HG03066 (cell line): ENCODE results near the gene GLI3.

ENCODE experiments used
- ATAC-seq: cut with Tn5 transposase; IDR thresholded peaks from one replicate; pipeline ENCODE4 v1.9.1; 2021; ENCODE audit warnings: low read depth; ENCODE audit not compliant: unreplicated experiment

GLI3 gene

DNA sequence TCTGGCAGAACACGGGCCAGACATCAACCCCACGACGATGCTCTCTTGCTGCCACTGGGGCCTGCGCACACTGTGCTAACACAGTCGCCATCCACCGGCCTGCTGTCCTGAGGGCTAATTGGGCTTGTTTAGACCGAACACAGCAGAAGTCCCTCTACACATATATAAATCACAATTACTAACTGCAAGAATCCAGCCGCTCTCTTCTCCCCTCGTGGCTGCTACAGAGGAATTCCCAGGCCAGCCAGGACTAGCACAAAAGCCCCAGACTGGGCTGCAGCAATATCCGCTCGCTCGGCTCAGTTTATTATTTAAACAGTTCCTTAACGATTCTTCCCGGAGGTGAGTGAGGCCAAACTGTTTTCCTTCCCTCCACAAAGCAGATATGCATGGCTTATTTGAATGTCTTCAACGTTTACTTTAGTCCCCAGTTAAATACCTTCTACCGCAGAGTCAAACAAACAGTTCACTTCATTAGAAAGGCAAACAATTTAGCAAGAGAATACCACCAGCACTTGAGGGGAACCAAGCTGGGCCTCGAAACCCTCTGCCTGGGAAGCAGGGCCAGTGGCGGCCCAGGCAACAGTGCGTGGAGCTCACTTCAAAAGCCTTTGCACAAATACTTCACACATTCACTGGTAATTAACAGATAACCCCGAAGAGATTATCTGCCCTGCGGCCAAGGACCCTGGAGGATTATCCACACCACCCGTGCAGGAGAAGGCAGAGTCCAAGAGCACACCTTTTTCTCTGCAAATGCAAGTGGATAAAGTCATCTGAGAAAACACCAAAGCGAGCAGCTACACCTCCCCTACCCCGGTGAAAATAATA is 145.3 kb downstream of the GLI3 start:
- ATAC-seq = no peak

DNA sequence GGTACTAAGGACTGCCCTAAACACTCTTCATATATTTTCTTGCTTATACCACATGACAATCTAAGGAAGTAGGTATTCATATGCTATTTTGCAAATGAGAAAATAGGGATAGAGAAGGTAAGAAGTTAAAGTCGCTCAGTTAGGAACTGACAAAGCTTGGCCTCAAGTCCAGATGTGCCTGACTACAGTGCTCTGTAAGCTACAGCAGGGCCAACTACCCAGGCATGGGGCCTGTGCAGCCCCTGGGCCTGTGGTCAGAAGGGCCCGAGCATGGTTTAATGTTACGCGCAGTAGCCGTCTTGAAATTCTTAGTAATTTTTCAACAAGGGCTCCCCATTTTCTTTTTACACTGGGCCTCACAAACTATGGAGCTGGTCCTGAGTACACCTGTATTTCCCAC is 146.2 kb downstream of the GLI3 start:
- no peak for ATAC-seq

DNA sequence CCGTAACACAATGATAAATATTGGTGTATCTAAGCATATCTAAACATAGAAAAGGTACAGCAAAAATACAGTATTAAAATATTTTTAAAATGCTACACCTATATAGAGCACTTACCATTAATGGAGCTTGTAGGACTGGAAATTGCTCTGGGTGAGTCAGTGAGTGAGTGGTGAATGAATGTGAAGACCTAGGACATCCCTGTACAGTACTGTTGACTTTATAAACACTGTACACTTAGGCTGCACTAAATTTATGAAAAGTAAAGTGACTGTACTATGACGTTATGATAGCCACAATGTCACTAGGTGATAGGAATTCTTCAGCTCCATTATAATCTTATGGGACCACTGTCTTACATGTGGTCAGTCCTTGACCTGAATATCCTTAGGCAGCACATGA is 147.0 kb downstream of the GLI3 start:
- no peak for ATAC-seq

DNA sequence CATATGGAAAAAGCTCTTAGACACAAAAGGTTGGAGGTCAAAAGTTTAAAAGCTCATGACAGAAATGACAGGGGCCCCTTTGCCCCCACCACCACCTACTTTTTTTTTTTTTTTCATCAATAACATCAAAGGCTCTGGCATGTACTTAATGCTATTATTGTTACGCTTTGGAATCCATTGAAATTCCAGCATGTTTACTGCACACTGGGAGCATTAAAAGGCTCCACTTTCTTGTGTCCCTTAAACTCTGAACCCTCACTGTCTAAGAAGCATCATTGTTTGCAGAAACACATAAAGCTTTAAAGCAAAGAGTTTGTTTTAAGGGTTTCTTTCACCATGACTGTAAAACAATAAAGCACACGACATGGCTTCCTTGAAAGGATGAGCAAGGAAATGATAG is 149.4 kb downstream of the GLI3 start:
- ATAC-seq = no peak

DNA sequence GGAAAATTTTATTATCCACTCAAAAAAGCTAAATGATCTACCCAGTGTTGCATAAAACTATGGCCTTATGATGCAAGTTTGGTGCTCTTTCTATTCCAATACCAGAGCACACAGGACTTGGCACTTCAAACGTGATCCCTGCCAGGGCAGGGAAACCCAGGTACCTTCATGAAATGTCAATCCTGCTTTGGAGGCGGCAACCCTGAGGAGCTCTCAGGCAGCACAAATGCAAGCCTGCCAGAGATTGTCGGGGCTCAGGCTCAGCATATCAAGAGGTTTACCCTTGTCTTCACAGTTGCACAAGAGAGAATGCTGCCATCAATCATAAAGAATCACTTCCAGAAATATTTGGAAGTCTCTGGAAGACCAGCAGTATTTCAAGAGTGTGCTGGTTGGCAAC is 151.5 kb downstream of the GLI3 start:
- ATAC-seq = no peak

DNA sequence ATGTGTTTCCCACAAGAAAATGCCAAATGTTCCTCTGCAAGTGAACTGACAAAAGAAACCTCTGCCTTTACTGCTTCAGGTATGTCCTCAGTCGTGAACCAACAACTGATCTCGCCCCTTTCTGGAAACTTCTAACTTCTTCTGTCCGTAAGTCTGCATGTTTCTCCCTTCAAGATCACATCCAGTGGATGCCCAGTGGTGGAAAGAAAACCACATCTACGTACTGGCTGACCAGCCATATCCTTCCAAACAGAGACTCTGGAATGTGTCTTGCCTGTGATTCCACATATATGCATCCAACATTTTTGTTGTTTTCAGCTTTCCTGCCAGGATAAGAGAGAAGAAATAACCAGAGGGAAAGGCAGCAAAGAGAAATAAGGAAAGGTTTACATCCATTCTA is 152.7 kb downstream of the GLI3 start:
- no peak for ATAC-seq

DNA sequence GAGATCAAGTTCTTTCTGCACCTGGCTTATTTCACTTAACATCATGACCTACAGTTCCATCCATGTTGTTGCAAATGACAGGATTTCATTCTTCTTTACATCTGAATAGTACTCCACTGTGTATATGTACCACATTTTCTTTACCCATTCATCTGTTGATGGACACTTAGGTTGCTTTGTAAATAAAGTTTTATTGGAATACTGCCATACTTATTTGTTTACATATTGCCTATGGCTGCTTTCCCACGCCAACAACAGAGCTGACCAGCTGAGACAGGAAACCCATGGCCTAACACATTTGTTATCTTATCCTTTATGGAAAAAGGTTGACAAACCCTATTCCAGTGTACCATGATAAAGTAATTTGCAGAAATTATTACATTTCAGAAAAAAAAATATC is 153.7 kb downstream of the GLI3 start:
- no peak for ATAC-seq

DNA sequence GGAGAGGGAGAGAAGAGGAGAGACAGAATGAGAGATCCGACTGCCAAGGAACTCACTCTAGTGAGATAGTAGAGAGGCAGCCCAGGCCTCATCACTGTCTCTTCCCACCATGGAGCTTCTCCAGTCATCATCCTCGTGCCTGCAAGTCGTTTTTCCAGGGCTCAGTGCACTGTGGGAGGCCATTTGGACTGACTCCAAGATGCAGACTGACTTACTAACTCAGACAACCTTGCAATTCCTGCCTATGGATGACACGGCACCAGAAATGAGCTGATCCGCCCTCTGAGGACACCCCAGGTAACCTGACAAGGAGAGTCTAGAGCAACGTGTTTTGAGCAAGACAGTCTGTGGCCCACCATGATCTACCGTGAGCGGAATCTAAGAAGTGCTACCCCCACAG is 154.9 kb downstream of the GLI3 start:
- no peak for ATAC-seq

DNA sequence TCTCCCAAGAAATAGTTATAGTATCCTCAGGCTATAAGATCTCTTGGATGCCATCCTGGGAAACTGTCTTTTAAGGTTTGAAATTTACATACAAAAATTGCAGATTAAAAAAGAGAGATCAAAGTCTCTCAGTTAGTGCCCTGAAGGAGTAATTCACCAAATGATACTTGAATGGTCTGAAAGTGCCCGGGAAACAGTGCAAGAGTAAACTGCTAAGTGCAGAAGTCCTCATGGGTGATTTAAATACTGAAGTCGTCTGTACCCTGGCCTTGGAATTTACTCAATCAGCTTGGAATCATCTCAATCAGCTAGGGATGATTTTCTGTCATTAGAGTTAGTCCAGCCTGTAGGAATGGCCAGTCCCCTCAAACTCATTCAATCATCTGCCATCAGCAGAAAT is 155.3 kb downstream of the GLI3 start:
- ATAC-seq = no peak

DNA sequence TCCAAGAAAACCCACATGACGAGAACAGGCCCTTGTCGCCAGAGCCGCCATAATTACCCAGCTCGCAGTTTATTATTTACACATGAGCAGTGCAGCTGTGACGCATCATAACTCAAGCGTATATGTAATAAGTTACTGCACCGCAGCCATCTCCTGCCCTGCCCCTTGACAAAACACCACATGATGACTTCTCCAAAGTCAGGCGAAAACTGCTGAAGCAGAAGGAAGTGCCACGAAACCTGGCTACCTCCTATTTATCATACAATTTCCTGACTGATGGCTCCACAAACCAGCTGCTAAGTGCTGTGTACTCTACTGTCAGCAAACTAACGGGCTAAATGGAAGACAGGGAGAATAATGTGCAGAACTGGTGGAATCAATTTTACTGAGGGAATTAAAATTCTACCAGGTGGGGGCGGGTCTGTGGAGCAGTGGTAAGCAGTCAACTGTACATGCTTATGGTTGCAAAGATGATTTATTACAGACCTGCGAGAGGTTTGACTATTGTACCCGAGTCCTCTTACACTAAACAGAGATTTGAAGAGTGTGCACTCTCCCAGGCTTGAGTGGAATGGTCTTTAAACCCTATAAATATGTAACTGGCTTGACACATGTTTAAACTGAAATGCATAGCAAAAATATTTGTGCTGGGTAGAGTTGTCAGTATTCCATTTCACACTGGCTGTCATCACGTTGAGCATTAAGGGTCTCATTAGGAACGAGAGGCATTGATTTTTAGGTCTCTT is 156.0 kb downstream of the GLI3 start:
- no peak for ATAC-seq

DNA sequence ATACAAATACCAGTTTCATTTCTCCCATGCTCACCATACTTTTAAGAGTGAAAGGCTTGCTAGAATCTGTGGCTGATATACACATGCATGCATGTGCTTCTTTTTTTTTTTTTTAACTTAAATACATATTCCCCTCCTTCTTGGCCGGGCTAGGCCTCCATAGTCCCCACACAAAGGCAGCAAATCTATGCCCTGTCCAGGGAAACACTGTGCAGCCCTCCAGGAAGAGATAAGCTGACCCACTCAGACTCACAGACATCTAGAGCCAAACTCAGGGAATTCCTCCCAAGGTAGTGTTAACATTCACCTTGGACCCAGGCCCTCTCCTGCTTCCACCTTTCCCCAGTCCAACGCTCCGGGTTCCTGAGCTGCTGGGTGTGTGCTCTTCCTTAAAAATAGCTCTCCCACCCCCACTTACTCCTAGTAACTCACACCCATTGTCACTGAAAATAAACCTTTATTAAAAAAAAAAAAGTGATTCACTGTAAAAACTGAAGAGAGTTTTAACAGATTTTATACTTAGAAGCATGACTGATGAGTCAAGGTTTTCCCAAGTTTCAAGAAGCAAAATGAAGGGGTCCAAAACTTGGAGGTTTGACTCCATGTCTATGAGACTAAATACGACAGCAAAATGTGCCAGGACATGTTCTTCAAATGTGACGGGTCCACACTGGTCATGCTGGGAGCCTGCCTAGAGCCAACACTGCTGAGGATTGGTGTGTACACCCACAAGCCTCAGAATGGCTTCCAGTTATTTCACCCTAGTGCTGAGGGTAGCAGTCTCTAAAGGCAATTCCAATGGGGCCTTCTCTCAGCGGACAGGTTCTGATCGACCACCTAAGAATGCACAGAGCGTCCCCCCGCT is 159.5 kb downstream of the GLI3 start:
- no peak for ATAC-seq

DNA sequence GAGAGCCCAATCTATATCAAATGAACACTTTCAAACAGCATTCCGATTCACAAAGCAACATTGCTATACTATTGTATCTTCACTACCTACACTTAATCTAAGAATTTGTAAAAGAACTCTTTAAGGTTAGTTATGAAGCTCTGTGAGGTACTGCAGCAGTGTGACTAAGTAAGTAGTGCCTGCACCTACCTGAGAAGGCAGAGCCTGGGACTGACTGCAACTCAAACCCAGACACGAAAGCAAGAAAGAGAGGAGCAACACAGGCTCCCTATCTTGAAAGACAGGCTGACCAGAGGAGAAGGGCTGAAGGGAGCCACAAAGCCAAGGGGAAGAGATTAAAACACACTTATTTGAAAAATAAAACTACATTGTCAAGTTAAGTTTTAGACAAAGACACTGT is 160.1 kb downstream of the GLI3 start:
- ATAC-seq = no peak

DNA sequence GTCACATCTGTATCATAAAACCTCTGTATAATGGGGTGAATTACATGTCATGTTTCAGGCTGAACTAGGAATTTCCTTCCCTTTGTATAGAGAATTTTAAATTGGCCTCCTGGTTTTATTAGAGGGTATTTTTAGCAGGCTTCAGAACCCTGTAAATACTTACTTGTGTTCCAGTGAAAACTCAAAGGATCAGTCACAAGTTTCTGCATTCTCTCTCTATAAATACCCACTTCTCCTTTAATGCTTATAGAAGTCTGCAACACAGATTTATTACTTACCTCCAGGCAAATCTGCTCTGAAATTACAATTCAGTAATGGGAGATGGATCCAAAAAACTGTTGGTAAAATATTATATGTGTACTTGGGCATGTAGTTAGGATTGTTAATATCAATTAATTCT is 161.6 kb downstream of the GLI3 start:
- no peak for ATAC-seq

DNA sequence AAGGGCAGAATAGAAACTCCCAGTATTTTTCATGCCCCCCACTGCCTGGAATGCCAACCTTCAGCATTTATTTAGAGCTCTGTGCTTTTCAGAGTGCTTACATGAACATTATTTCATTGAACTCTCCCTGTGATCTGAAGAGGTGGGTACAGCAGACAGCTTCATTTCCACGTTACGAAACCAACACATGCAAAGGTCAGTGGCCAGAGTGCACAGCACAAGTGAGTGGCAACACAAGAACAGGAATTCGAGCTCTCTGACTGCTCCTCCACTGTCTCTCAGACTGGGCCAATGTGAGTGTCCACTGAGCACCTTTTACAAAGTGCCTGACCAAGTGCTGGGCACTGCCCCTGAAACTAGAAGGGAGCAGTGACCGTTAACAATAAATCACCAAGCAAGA is 162.9 kb downstream of the GLI3 start:
- no peak for ATAC-seq

DNA sequence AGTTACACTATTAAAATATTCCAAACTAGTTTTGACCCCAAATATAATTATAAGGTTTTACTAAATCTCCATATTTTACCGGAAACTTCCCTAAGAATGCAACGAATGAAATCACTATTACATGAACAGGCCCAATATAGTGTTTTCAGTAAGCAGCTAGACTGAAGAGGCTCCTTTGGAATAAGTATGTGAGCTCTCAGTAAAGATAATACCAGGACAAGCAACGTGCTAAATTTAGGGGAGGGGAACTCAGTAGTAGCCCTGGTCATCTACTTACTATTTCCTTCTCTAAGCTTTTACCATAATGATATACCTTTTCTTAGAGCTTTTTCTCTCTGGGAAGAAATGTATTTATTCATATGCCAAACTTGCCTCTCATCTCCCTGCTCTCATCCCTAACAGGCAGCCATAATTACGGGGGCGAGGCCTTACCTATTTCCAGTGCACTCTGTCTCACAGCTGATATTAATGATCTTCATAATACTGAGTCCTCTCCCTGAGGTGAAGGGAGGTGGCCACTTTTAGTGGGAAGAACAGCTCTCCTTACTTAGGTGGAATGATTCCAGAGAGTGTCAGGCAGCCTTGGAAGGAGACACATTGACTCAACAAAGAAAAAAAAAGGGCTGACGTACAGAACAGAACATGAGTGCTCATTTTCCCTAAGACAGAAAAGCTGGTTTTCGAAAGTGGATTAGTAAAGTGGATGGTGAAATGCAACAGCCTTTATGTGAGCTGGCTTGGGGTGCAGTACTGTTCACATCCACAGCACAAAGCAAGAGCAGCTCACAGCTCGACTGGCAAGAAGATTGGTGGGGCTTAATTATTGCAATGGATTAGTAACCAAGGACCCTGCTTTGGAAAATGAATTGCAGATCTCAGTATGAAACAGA is 165.4 kb downstream of the GLI3 start:
- ATAC-seq = no peak

DNA sequence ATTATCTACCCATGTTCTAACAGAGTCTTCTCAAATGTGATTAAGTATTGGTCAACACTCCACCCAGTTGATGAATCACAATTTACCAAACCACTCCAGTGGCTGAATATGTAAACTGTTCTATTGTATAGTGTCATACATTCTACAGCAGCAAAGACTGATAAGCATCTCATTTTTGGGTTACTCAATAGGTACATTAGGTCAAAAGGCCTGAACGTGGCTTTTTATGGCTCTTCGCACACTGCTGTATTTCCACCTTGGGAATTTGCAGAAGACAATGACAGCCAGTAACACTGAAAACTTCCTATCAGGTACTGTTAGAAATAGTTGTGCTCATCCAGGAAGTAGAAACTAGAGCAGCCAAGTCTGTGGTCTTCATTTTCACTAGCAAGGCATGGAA is 166.9 kb downstream of the GLI3 start:
- no peak for ATAC-seq

DNA sequence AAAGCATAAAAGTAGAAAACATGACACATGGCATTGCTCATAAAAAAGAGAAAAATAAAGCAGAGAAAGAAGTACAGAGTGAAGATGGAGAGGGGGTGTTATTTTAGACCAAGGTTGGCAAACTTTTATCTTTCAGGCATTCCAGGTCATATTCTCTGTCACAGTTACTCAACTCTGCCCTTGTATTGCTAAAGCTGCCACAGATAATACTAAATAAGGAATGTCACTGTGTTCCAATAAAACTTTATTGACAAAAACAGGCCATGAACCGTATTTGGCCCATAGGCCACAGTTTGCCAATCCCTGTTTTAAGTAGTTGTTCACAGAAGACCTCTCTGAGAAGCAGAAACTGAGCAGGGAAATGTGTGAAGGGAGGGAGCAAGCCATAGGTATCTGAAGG is 167.4 kb downstream of the GLI3 start:
- ATAC-seq = no peak

DNA sequence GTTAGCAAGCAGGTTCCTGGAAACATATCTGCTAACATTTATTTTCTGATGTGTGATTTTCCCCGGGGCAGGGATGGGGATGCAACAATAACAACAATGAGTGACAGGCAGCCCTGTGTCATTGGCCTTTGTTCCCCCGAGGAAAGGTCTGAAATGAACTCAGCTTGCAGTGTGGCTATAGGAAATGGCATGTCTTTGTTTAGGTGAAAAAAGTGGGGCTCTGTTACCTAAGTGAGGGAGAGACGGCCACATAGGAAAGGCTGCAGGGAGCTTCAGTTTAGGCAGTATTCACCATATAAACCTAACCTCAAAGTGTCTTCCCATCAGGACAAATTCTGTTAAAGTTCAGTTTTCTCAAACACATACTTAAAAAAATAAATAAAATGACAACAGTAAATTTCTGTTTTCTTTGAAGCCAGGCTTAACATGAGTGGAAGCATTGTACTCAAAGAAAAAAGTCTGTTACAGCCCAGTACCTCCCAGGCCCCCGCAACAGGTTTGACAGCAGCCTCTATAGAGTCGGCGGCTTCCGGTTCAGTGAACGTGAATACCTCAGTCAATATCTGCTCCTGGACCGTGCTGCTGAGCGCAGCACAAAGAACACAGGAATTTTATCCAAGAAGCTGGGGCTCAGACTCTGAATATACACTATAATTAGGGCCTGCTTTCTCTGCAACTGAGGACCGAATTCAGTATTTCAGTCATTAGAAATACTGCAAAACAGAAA is 168.3 kb downstream of the GLI3 start:
- ATAC-seq = no peak

DNA sequence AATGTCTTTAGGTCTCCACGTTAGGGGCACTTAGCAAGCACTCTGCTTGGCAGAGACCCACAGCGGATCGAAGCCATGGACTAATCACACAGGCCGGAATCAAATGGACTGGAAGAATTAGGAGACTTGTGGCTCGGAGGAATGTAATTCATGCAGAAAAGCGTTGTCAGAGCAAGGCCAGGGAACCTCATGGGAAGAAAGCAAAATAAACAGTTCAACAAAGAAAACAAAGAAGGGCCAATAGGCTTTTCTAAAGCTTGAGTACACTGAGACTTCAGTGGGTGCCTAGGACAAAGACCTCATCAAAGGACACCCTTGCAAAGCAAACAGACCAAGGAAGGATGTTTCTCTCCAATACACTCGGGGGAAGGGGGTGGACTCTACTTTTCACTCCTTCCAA is 171.1 kb downstream of the GLI3 start:
- no peak for ATAC-seq

DNA sequence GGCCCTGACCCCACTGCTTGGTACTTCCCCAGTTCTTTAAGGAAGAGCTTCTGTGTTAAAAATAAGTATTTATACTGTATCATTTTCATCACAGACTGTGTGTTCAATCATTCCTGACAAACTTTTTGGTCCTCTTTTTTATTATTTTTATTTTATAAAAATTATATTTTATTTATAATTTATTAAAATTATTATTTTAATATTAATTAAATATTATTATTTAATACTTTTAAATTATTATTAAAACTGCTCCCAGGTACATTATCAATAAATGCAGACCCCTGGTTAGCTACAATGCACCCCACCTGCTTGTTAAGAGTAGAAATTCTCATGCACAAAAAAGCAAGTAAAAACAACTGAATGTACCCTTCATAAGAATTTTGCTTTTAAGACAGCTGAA is 172.0 kb downstream of the GLI3 start:
- no peak for ATAC-seq
